NB4 (cell line): ENCODE results near the gene WASHC4.

Experiments used
- MAX ChIP-seq: IDR thresholded peaks from 2 replicates; pipeline ENCODE4 v1.6.1; 2011; ENCODE audit warnings: low read depth, low read length
- MYC ChIP-seq: IDR thresholded peaks from 2 replicates; pipeline ENCODE4 v1.6.1; 2011; ENCODE audit warnings: low read depth, low read length
- POLR2A ChIP-seq: IDR thresholded peaks from 2 replicates; pipeline ENCODE4 v1.6.1; 2011; ENCODE audit warnings: mild to moderate bottlenecking; ENCODE audit not compliant: insufficient read length; ENCODE audit errors: extremely low read depth
- TF ChIP-seq, protein P1 (sequence below): IDR thresholded peaks from one replicate; pipeline ENCODE4 v1.5.1; 2012; ENCODE audit warnings: low read depth, low read length

GRCh38 chr12:105083031-105083430, 24.5 kb upstream of the WASHC4 start:
- TF ChIP-seq POLR2A = no peak
- TF ChIP-seq, protein P1, sequence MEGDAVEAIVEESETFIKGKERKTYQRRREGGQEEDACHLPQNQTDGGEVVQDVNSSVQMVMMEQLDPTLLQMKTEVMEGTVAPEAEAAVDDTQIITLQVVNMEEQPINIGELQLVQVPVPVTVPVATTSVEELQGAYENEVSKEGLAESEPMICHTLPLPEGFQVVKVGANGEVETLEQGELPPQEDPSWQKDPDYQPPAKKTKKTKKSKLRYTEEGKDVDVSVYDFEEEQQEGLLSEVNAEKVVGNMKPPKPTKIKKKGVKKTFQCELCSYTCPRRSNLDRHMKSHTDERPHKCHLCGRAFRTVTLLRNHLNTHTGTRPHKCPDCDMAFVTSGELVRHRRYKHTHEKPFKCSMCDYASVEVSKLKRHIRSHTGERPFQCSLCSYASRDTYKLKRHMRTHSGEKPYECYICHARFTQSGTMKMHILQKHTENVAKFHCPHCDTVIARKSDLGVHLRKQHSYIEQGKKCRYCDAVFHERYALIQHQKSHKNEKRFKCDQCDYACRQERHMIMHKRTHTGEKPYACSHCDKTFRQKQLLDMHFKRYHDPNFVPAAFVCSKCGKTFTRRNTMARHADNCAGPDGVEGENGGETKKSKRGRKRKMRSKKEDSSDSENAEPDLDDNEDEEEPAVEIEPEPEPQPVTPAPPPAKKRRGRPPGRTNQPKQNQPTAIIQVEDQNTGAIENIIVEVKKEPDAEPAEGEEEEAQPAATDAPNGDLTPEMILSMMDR = no peak
- TF ChIP-seq MAX = no peak
- no peak for TF ChIP-seq MYC
